AG09309 (cell line): ENCODE data around the gene TRPC4.

Source experiments
- DNase-seq: peaks from one replicate; pipeline ENCODE4 v3.0.0-alpha.2; 2010; ENCODE audit warnings: low read depth
- H3K4me3 ChIP-seq: 2 replicates; pipeline ENCODE4 v1.5.1; 2011; ENCODE audit warnings: mild to moderate bottlenecking, low read depth, low read length, moderate library complexity; ENCODE audit not compliant: control insufficient read depth
- TF ChIP-seq, protein P1 (sequence below): IDR thresholded peaks from 2 replicates; pipeline ENCODE4 v1.5.1; 2011; ENCODE audit warnings: mild to moderate bottlenecking, low read depth, low read length, inconsistent platforms; ENCODE audit not compliant: insufficient read depth, control insufficient read depth; ENCODE audit errors: missing control alignments

Gene TRPC4

DNA sequence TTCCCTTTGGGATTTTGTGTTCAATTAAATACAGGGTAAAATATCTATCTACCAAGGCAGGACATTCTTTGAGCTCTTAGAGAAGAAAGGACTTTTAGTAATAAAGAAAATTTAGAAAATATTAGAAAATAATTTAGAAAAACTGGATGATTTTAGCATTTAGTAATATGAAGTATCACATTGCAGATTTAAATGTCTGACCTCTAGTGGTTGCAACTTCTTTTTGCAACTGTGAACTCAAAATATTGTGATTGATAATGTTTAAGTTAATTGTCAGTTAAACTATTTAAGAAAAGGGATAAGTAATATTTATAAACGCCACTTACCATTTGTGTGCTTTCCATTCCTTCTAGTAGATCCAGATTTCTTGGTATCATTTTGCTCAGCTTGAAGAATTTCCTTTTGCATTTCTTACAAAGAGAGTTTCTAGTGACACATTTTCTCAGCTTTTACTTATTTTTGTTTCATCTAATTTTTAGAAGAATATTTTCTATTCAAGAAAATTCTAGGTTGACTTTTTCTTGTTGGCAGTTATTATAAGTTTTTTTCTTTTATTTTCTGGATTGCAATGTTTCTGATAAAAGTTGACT is 260.7 kb downstream of the TRPC4 start:
- no peak overlapping the region for H3K4me3 ChIP-seq
- TF ChIP-seq, protein P1, sequence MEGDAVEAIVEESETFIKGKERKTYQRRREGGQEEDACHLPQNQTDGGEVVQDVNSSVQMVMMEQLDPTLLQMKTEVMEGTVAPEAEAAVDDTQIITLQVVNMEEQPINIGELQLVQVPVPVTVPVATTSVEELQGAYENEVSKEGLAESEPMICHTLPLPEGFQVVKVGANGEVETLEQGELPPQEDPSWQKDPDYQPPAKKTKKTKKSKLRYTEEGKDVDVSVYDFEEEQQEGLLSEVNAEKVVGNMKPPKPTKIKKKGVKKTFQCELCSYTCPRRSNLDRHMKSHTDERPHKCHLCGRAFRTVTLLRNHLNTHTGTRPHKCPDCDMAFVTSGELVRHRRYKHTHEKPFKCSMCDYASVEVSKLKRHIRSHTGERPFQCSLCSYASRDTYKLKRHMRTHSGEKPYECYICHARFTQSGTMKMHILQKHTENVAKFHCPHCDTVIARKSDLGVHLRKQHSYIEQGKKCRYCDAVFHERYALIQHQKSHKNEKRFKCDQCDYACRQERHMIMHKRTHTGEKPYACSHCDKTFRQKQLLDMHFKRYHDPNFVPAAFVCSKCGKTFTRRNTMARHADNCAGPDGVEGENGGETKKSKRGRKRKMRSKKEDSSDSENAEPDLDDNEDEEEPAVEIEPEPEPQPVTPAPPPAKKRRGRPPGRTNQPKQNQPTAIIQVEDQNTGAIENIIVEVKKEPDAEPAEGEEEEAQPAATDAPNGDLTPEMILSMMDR: peak; percentile 45
- DNase-seq: no peak

DNA sequence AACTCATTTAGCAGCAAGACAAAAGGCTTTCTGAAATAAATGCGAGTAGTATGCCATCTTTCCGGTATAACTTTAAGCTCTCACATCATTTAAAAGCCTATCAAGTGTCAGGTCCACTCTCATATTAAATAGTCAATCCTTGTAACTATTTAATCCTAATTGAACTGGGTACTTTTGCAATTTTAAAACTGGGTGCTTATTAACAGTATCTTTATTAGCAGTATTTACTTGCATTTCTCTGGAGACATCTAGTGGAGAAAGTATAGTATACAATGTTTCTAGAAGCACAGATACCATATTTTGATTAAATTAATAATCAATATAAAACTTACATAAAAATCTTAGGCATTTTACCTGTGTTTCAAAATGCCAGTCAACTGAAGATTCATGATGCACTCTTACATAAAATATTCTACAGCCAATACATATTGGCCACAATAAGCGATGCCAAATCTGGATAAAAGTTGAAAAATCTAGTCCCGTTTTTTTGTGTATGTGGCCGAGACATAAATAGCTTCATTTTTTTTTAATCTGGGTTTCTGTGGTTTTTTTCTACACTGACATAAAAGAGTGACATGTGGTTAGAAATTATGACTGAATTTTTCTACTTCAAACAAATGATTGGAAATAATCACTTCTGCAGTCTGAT is 266.7 kb downstream of the TRPC4 start:
- H3K4me3 ChIP-seq: no peak overlapping the region
- TF ChIP-seq, protein P1: peak; percentile 46
- no peak for DNase-seq

DNA sequence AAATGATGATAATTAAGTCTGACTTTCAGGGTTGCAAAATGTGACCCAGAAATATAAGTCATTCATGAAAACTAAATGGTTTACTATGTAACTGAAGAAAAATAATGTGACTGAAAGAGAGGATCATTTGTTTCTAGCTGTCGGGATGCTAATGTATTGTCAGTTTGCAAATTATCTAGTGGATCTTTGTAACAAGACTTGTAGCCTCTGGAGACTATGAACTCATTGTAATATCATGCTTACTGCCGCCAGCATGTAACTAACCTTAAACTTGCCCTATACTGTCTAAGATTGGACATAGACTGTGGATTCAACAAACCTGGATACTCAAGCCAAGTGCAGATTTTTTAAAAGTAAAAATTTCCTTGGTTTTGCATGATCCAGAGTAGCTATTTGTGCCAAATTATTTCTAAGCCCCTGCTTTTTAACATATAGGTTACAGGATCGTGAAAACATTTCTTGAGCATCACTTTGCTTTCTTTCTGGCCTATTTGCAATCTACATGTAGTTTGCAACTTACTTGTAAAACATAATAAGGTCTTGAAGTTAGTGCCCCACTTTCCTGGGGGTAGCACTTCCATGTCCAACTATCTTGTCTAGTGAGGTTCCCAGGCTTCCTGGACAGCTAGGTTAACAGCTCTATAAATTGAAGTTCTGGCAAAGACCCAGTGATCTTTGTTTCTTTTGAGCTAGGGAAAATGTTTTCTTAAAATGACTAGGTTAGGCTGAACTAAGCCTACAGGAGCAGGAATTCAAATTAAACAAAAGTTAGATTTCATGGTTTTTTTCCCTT is 267.7 kb downstream of the TRPC4 start:
- no peak overlapping the region for H3K4me3 ChIP-seq
- TF ChIP-seq, protein P1: no peak

DNA sequence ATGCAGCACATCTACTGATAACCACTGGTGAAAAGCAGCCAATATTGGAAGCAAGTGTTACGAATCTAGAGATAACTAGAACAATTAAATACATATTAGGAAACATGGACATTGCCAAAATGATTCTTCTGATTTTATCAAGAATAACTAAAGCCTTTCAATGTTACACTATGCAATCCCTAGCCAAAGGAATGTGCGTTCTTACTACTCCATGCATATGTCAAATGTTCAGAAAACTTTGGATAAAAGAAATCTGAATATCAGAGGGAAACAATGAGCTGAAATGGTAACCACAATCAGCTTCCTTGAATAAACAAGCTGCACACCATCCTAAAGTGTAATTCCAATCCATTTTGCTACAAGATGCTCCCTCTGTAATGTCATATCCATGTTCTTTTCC is 270.1 kb downstream of the TRPC4 start:
- DNase-seq: no peak
- H3K4me3 ChIP-seq: no peak overlapping the region
- TF ChIP-seq, protein P1: no peak

More for the DNA sequence above, 267.7 kb downstream of the TRPC4 start:
- DNase-seq: no peak

DNA sequence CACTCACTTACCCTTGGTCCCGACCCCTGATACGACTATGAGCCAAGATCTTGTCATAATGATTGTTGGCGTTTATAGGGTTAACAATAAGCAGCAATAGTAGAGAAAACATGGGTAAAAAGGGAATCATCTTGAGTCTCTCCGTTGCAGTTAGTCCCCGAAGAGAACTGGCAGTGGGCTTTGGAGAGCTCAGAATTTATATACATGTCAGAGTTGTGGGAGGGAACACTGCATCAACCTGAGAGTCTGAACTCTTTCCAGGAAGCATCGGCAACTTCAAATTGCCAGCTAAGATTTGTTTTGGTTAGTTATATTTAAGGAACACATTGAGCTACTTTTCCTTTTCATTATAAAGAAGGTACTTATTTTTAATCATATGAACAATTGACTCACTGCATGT is 271.0 kb downstream of the TRPC4 start, which contains the start of gene POSTN:
Gene POSTN, minus strand, starts transcription at position 172 of the 400 bp plus-strand sequence. Its CDS starts 42 bp downstream, at position 130.
- DNase-seq: no peak
- TF ChIP-seq, protein P1: no peak
- peak within 1 kb of the TSS; percentile 50 for H3K4me3 ChIP-seq

DNA sequence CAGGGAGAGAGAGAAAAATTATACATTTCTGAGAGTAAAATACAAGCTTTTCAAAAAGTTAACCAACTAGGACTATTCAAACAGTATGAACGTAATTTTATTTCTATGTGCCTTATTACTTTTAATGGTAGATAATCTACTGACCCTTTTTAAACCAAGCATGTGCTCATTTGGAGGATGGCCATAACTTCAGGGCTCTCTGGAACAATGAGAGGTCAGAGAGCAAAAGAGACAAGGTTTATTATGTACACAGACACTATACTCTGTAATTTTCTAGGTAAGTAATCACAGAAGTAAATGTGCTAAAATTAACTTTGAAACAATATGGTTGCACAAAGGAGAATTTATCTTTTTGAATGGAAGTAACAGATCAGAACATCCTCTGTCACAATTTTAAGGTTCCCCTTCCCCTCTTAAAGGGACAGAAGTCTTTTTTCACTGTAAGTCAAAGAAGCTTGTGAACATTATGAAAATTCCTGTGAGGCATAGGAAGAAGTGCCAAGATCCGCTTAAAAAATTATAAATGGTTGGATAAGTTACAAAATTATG is 272.0 kb downstream of the TRPC4 start:
- H3K4me3 ChIP-seq: peak overlapping the region; percentile 50
- no peak for DNase-seq
- TF ChIP-seq, protein P1: no peak
